GM18907 (cell line): ENCODE results near the gene OR1B1.
"Not testable (repeated sequence)": the region's sequence is repeated elsewhere in the genome, so short reads cannot be mapped to it uniquely, and the experiment has no call there.

Experiments
- ATAC-seq: cut with Tn5 transposase; IDR thresholded peaks from one replicate; pipeline ENCODE4 v1.9.1; 2021; ENCODE audit warnings: mild to moderate bottlenecking, moderate library complexity; ENCODE audit not compliant: unreplicated experiment

Gene OR1B1

GRCh38 chr9:122657527-122657926, at the start of gene OR1B1:
Gene OR1B1, minus strand, starts transcription at chr9:122657627.
- ATAC-seq: no peak

DNA sequence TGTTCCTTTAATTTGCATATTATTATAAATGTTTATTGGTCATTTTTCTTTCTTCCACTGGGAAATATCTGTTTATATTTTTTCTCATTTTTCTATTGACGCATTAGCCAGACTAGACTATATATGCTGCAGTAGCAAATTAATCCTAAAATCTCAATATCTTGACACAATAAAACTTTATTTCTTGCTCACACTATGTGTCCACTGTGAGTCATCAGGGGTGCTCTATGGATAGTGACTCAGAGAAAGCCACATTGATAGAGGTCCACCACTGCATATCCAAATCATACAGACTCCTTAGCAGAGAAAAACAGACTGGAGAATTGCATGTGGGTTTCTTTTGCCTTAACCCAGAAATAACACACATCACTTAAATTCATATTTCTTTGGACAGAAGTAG, 38.3 kb upstream of the OR1B1 start:
- no peak for ATAC-seq

GRCh38 chr9:122684851-122685250, 27.4 kb upstream of the OR1B1 start:
- ATAC-seq: no peak

GRCh38 chr9:122672481-122672880, 15.1 kb upstream of the OR1B1 start:
- no peak for ATAC-seq

- ATAC-seq: no peak
These were observed 4.0 kb upstream of the OR1B1 start, which contains the start of gene OR1L1 for GRCh38 chr9:122661416-122661815. Gene OR1L1, plus strand, starts transcription at chr9:122661716. Its CDS starts 0 bp downstream, at chr9:122661716.

- ATAC-seq: no peak
These were observed 1.0 kb downstream of the OR1B1 start for GRCh38 chr9:122656378-122656777.

DNA sequence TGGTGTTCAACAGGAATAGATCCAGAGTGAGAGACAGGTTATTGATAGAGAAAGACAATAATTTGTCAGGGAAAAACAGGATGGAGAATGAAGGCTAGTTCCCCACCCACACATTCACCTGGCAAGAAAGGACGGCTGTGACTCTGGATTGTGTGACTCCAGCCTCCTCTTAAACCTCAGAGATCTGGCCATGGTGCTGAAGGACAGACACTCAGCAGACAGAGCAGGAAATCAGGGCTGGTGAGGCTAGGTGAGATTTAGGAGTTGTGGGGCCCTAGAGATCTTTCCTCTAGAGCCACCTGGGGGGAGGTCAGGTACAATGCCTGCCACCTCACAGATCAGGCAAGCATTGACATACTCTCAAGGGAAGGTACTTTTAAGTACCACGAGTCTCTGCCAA, 15.2 kb downstream of the OR1B1 start:
- ATAC-seq: no peak

GRCh38 chr9:122619996-122620395, 37.4 kb downstream of the OR1B1 start:
- no peak for ATAC-seq

- ATAC-seq: no peak
These were observed 43.1 kb downstream of the OR1B1 start, which contains the start of gene OR1Q1 for GRCh38 chr9:122614362-122614761. Gene OR1Q1, plus strand, starts transcription at chr9:122614738. Its CDS starts 0 bp downstream, at chr9:122614738.

GRCh38 chr9:122609804-122610203, 47.6 kb downstream of the OR1B1 start:
- ATAC-seq: no peak

- ATAC-seq: no peak
These were observed 50.8 kb downstream of the OR1B1 start for GRCh38 chr9:122606587-122606986.

DNA sequence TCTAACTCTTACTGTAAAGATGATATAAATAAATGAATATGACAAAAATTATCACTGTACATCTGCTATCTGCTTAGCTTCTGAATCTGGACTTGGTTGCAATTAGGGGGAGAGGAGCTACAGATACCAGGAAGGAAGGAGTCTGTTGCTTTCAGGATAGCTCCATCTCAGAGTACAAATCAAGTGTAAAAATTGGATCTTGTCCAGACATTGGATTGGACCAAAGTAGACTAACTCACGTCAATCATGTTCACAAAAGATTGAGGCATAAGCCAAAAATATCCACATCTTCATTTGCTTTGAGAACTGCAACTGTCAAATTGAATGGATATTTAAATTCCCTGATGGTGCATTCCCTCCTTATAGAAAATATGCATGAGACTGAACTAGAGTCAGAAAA, 51.7 kb downstream of the OR1B1 start:
- ATAC-seq: no peak

DNA sequence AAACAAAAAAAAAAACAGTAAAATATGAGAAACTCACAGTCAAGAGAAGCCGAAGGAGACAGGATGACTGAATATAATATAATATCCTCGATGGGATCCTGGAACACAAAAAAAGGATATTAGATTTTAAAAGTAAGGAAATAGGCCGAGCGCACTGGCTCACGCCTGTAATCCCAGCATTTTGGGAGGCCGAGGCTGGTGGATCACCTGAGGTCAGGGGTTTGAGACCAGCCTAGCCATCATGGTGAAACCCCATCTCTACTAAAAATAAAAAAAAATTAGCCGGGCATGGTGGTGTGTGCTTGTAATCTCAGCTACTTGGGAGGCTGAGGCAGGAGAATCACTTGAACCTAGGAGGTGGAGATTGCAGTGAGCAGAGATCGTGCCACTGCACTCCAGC, 74.1 kb downstream of the OR1B1 start, which contains the start of gene OR1L8:
OR1L8 (minus strand) TSS at position 101 of the 400 bp plus-strand sequence. CDS start 14,907 bp downstream, outside the sequence.
- ATAC-seq: not testable (repeated sequence)

GRCh38 chr9:122580360-122580759, 77.1 kb downstream of the OR1B1 start:
- ATAC-seq: no peak

- ATAC-seq: no peak
These were observed 77.6 kb downstream of the OR1B1 start for GRCh38 chr9:122579874-122580273.
